Adrenal gland (tissue), 5 donors: ENCODE data around the gene SCAMP5.

ENCODE experiments used
- CTCF ChIP-seq, 6 experiments: fragments of 450-650 bp in 4 of 6; fragments of 200-600 bp in 2 of 6; sonication (generic) in 1 of 6; IDR thresholded peaks; 1 replicate in 5 of 6; 2 replicates in 1 of 6; pipeline versions ENCODE4 v1.5.1 to v1.8.0; 2016 to 2021; ENCODE audit warnings: antibody characterized with exemption in 6 of 6, mild to moderate bottlenecking in 2 of 6, moderate library complexity in 1 of 6
- POLR2A ChIP-seq, 2 donors: fragments of 450-650 bp; IDR thresholded peaks; one replicate each; pipeline ENCODE4 v1.6.1; 2017; ENCODE audit warnings: antibody characterized with exemption in 2 of 2, mild to moderate bottlenecking in 2 of 2, moderate library complexity in 1 of 2
- donor health status: DM: no; HTN: no; CAD: no.

GRCh38 chr15:74960286-74960685 is 35.1 kb upstream of the SCAMP5 start:
- TF ChIP-seq POLR2A (IDR thresholded peaks at IDR 0.05) (no peak), CTCF (IDR thresholded peaks at IDR 0.05) (no peak)
